Suprapubic skin (tissue), 4 donors: ENCODE data around the gene TGM1.

ENCODE experiments used
- CTCF ChIP-seq, 2 donors: fragments of 200-600 bp in 1 of 2; fragments of 450-650 bp in 1 of 2; sonication (generic) in 1 of 2; IDR thresholded peaks; one replicate each; pipeline ENCODE4 v1.5.1; 2016 to 2019; ENCODE audit warnings: antibody characterized with exemption in 2 of 2, mild to moderate bottlenecking in 1 of 2, moderate library complexity in 1 of 2
- POLR2A ChIP-seq, 2 donors: fragments of 450-650 bp; IDR thresholded peaks; one replicate each; pipeline ENCODE4 v1.6.1; 2017; ENCODE audit warnings: antibody characterized with exemption in 2 of 2, mild to moderate bottlenecking in 2 of 2, moderate library complexity in 2 of 2
- POLR2AphosphoS5 ChIP-seq, 3 donors: sonication (generic); formaldehyde crosslinking; IDR thresholded peaks; one replicate each; pipeline ENCODE4 v1.6.1; 2017; ENCODE audit warnings: antibody characterized with exemption in 3 of 3

DNA sequence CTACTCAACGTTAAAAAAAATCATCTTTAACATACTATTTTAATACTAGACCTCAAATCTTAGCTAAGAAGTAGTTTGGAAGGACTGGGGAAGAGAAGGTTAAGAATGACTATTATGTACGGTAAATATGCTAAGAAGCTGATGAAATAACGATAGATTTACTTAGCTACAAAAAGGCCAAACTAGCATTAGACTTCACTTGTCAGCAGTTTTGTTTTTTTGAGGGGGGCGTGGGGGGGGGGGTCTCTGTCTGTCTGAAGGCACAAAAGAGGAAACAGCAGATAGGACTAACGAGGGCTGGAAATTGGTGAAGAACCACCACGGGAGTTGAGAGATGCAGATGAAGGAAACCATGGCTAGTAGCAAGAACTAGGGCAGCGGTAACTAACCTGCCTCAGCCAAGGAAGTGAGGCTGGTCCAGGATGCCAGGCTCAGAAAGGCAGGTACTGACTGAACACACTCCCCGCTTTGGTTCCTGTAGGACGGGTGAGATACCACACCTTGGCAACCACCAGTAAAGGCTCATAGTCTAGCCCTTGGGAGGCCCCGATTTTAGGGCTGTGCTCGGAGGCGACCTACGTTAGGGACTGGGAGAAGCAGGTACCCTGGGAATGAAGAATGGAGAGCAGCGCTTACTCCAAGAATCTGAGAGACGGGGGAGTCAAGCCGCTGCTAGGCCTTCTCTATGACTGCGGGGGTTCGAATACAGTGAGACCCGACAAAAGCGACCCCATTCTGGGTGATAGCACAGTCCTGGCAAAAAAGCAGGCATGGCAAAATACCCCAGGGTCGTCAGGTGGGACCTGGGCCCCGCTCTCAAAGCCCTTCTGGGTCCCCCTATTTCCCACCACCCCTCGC is 31.5 kb downstream of the TGM1 start:
- no peak for TF ChIP-seq CTCF (IDR thresholded peaks at IDR 0.05)
- TF ChIP-seq POLR2A (IDR thresholded peaks at IDR 0.05): no peak
- TF ChIP-seq POLR2AphosphoS5 (IDR thresholded peaks at IDR 0.05): no peak
